Liver (tissue), 9 donors: Measurements from ENCODE around the gene NYAP2. TPM values are rescaled to one million over a fixed set of nuclear protein-coding genes. Genes with fewer than 3 reads are reported as not detected.

ENCODE experiments used
- DNase-seq: peaks from one replicate; pipeline ENCODE4 v3.0.0-alpha.2; 2017; ENCODE audit warnings: low spot score
- H3K27ac ChIP-seq, 2 donors: one replicate each; pipeline ENCODE4 v1.7.0; 2013; ENCODE audit warnings: inconsistent platforms in 2 of 2, low read length in 2 of 2, control low read depth in 1 of 2, low read depth in 1 of 2, mild to moderate bottlenecking in 1 of 2
- H3K27me3 ChIP-seq, 4 donors: one replicate each; pipeline versions ENCODE4 v1.6.1 to v1.7.0; 2013; ENCODE audit warnings: low read length in 3 of 4, inconsistent platforms in 1 of 4, mild to moderate bottlenecking in 1 of 4, moderate library complexity in 1 of 4; ENCODE audit not compliant: control insufficient read depth in 4 of 4, insufficient read depth in 4 of 4
- H3K36me3 ChIP-seq, 4 donors: one replicate each; pipeline versions ENCODE4 v1.6.1 to v1.7.0; 2013; ENCODE audit warnings: low read length in 3 of 4, mild to moderate bottlenecking in 3 of 4, low read depth in 1 of 4, moderate library complexity in 1 of 4; ENCODE audit not compliant: control insufficient read depth in 4 of 4, insufficient read depth in 3 of 4
- H3K4me1 ChIP-seq, 4 donors: one replicate each; pipeline versions ENCODE4 v1.6.1 to v1.7.0; 2013; ENCODE audit warnings: low read length in 3 of 4, mild to moderate bottlenecking in 3 of 4, moderate library complexity in 1 of 4; ENCODE audit not compliant: control insufficient read depth in 4 of 4, insufficient read depth in 4 of 4
- H3K4me3 ChIP-seq, 3 donors: one replicate each; pipeline versions ENCODE4 v1.6.1 to v1.7.0; 2013; ENCODE audit warnings: low read length in 3 of 3, control low read depth in 1 of 3, low read depth in 1 of 3, mild to moderate bottlenecking in 1 of 3
- H3K9ac ChIP-seq, 2 donors: one replicate each; pipeline ENCODE4 v1.7.0; 2013; ENCODE audit warnings: low read length in 2 of 2, mild to moderate bottlenecking in 2 of 2, moderate library complexity in 2 of 2, control low read depth in 1 of 2, low read depth in 1 of 2
- H3K9me3 ChIP-seq, 4 donors: one replicate each; pipeline versions ENCODE4 v1.6.1 to v1.7.0; 2013; ENCODE audit warnings: low read length in 3 of 4; ENCODE audit not compliant: control insufficient read depth in 4 of 4
- EGR1 ChIP-seq, 2 donors: IDR thresholded peaks; 2 replicates each; pipeline ENCODE4 v1.6.1; 2016 to 2018; ENCODE audit warnings: antibody characterized with exemption in 2 of 2, low read depth in 2 of 2
- FOXA1 ChIP-seq: IDR thresholded peaks from 2 replicates; pipeline ENCODE4 v1.6.1; 2016; ENCODE audit warnings: antibody characterized with exemption
- GABPA ChIP-seq, 2 donors: IDR thresholded peaks in 1 of 2; conservative IDR thresholded peaks in 1 of 2; 2 replicates each; pipeline ENCODE4 v1.6.1; 2016; ENCODE audit warnings: antibody characterized with exemption in 2 of 2, mild to moderate bottlenecking in 1 of 2, moderate library complexity in 1 of 2
- HNF4A ChIP-seq, 2 donors: conservative IDR thresholded peaks; 2 replicates each; pipeline ENCODE4 v1.6.1; 2016; ENCODE audit warnings: antibody characterized with exemption in 2 of 2, mild to moderate bottlenecking in 2 of 2
- HNF4G ChIP-seq: IDR thresholded peaks from 2 replicates; pipeline ENCODE4 v1.6.1; 2016; ENCODE audit warnings: antibody characterized with exemption
- JUND ChIP-seq, 2 donors: IDR thresholded peaks; 2 replicates each; pipeline ENCODE4 v1.6.1; 2016; ENCODE audit warnings: antibody characterized with exemption in 2 of 2
- RAD21 ChIP-seq, 2 donors: IDR thresholded peaks; 2 replicates each; pipeline ENCODE4 v1.6.1; 2016; ENCODE audit warnings: antibody characterized with exemption in 2 of 2, mild to moderate bottlenecking in 2 of 2
- RXRA ChIP-seq, 2 donors: IDR thresholded peaks; 2 replicates each; pipeline ENCODE4 v1.6.1; 2017 to 2018; ENCODE audit warnings: antibody characterized with exemption in 2 of 2, mild to moderate bottlenecking in 1 of 2
- SP1 ChIP-seq: IDR thresholded peaks from 2 replicates; pipeline ENCODE4 v1.6.1; 2018; ENCODE audit warnings: antibody characterized with exemption, mild to moderate bottlenecking
- TAF1 ChIP-seq: conservative IDR thresholded peaks from 2 replicates; pipeline ENCODE4 v1.6.1; 2016; ENCODE audit warnings: antibody characterized with exemption, mild to moderate bottlenecking
- WGBS: extraction: QIAGEN DNeasy Blood & Tissue Kit; methylation state at CpG from one replicate; pipeline ENCODE4 v1.1.7; 2013; 5-methylcytosine and 5-hydroxymethylcytosine counted together
- polyA plus RNA-seq, 2 donors: library from polyadenylated mRNA; stranded (reverse) in 1 of 2; unstranded in 1 of 2; fragments of 200-250 nt in 1 of 2; fragments of >200 nt in 1 of 2; fragmentation: Nextera tagmentation in 1 of 2; extraction: Ambion mirVana in 1 of 2; gene quantifications; one replicate each; pipeline versions ENCODE4 v1.2.1 to v1.2.3, GENCODE V29; 2013 to 2015
- total RNA-seq, 2 donors: library from RNA; depleted of rRNA; stranded (reverse); fragments of >200 nt; gene quantifications; one replicate each; pipeline ENCODE4 v1.2.3, GENCODE V29; 2014
- TF ChIP-seq, protein P1 (sequence below): fragments of 150-350 bp; IDR thresholded peaks from 2 replicates; pipeline ENCODE4 v1.5.1; 2017; ENCODE audit warnings: improper control_type of control experiment, low read depth, low read length; ENCODE audit not compliant: missing input control
- TF ChIP-seq, protein P2 (sequence below): IDR thresholded peaks from 2 replicates; pipeline ENCODE4 v1.6.1; 2016; ENCODE audit warnings: antibody characterized with exemption
- TF ChIP-seq, protein P3 (sequence below): IDR thresholded peaks from 2 replicates; pipeline ENCODE4 v1.6.1; 2016; ENCODE audit warnings: antibody characterized with exemption, mild to moderate bottlenecking
- TF ChIP-seq, protein P4 (sequence below): IDR thresholded peaks from 2 replicates; pipeline ENCODE4 v1.6.1; 2016; ENCODE audit warnings: antibody characterized with exemption
- donor health status: healthy.
- donor health status: healthy.
- donor health status: healthy.
- donor health status: healthy.
- donor health status: healthy.

Gene NYAP2
- total and polyA plus RNA-seq, 4 donors: not detected

DNA sequence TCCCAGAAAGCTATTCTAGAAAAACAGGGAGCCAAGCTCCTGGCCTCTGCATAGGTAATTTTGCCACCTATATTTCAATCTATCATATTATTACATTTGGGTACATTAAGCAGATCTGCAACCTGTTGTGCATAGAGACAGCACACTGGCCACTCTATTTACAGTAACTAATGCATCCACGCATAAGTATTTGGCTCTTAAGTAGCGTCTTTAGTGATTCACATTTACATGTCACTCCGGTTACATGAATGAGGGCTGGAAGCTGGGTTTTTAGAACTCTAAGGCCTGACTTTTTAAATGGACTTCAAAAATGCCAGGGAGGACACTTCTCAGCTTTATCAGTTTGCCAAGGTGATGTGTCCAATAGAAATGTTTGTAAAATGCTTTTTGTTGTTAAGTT, 97.7 kb downstream of the NYAP2 start (continued):
- TF ChIP-seq, protein P1, sequence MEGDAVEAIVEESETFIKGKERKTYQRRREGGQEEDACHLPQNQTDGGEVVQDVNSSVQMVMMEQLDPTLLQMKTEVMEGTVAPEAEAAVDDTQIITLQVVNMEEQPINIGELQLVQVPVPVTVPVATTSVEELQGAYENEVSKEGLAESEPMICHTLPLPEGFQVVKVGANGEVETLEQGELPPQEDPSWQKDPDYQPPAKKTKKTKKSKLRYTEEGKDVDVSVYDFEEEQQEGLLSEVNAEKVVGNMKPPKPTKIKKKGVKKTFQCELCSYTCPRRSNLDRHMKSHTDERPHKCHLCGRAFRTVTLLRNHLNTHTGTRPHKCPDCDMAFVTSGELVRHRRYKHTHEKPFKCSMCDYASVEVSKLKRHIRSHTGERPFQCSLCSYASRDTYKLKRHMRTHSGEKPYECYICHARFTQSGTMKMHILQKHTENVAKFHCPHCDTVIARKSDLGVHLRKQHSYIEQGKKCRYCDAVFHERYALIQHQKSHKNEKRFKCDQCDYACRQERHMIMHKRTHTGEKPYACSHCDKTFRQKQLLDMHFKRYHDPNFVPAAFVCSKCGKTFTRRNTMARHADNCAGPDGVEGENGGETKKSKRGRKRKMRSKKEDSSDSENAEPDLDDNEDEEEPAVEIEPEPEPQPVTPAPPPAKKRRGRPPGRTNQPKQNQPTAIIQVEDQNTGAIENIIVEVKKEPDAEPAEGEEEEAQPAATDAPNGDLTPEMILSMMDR: no peak
- TF ChIP-seq HNF4A (conservative IDR thresholded peaks at IDR 0.05): no peak

DNA sequence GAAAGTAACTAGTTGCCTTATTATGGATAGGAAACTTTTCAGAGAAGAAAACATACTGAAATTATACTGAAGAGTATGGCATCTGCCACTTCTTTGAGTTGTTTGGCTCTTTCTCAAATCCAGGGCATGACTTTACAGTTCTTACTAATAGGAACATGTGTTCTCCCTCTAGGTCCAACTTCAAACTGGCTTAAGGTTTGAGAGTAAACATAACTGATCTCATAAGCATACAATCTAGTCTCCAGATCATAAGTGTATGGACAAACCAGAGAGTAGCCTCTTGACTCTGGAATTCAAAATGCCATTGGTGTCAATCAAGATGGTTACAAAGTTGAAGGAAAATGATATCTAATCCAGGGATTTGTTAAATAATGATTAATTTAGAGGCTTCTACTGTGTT, 101.5 kb downstream of the NYAP2 start:
- no peak overlapping the region for H3K27ac ChIP-seq
- no peak for TF ChIP-seq FOXA1
- no peak for TF ChIP-seq RAD21 (IDR thresholded peaks at IDR 0.05)
- TF ChIP-seq GABPA (IDR thresholded peaks at IDR 0.05 in 1 of 2, conservative IDR thresholded peaks at IDR 0.05 in 1 of 2): no peak
- no peaks in the 10 kb centered on the region for H3K4me1 ChIP-seq
- H3K9ac ChIP-seq: no peak overlapping the region
- no peak overlapping the region for H3K4me3 ChIP-seq
- no peaks in the 10 kb centered on the region for H3K36me3 ChIP-seq
- H3K27me3 ChIP-seq: peaks cover 0 to 4% (median 0%) of the 10 kb centered on the region in 4 donors
- no peak for DNase-seq
- no peaks in the 10 kb centered on the region for H3K9me3 ChIP-seq

DNA sequence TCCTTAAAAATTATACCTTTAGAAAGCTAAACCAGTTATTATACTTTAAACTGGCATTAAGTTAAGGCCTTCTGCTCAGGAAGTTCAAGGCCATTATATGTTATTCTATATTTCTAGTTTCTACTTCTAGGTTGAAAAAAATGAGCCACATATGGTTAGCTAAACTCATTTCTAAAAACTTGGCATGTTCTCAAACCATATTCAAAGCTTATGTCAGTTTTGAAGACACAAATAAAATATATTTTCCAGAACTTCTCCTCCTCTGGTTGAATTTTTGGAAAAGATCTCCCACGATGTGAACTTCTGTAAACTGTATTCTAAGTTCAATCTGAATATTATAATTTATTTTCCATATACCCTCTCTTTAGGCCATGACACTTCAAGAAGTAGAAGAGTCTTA, 103.5 kb downstream of the NYAP2 start:
- Histone ChIP-seq H3K4me3 (no peak overlapping the region), H3K4me1 (no peaks in the 10 kb centered on the region), H3K27ac (no peak overlapping the region), H3K36me3 (no peaks in the 10 kb centered on the region), H3K9me3 (no peaks in the 10 kb centered on the region), H3K9ac (no peak overlapping the region), H3K27me3 (peaks cover 0 to 4% (median 0%) of the 10 kb centered on the region in 4 donors)
- DNase-seq: no peak
- TF ChIP-seq, protein P2, sequence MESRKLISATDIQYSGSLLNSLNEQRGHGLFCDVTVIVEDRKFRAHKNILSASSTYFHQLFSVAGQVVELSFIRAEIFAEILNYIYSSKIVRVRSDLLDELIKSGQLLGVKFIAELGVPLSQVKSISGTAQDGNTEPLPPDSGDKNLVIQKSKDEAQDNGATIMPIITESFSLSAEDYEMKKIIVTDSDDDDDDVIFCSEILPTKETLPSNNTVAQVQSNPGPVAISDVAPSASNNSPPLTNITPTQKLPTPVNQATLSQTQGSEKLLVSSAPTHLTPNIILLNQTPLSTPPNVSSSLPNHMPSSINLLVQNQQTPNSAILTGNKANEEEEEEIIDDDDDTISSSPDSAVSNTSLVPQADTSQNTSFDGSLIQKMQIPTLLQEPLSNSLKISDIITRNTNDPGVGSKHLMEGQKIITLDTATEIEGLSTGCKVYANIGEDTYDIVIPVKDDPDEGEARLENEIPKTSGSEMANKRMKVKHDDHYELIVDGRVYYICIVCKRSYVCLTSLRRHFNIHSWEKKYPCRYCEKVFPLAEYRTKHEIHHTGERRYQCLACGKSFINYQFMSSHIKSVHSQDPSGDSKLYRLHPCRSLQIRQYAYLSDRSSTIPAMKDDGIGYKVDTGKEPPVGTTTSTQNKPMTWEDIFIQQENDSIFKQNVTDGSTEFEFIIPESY: no peak
- WGBS: 68% methylated on average over 1 of the region's 1 CpG

DNA sequence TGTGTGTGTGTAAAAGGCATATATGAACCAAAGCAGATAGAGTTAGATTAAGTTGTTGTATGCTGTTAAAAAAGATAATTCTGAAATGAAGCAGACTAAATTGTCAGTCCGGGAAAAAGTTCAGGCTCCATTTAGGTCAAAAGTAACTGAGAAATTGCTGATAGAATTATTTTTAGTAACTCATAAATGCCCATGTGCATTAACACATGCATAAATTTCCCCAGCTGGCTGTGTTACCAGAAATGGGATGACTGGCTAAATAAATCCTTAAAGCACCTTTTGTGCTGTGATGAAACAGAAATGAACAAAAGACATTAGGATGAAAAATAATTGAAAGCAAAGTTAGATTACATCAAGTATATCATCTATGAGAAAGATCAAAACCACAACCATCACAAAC, 111.3 kb downstream of the NYAP2 start:
- no peak for DNase-seq
- Histone ChIP-seq H3K27me3 (peaks cover 0 to 3% (median 0%) of the 10 kb centered on the region in 4 donors), H3K9ac (no peak overlapping the region), H3K4me3 (no peak overlapping the region), H3K27ac (no peak overlapping the region), H3K9me3 (no peaks in the 10 kb centered on the region), H3K4me1 (no peaks in the 10 kb centered on the region), H3K36me3 (no peaks in the 10 kb centered on the region)
- 70% methylated on average over 1 of the region's 1 CpG for WGBS
- TF ChIP-seq, protein P3, sequence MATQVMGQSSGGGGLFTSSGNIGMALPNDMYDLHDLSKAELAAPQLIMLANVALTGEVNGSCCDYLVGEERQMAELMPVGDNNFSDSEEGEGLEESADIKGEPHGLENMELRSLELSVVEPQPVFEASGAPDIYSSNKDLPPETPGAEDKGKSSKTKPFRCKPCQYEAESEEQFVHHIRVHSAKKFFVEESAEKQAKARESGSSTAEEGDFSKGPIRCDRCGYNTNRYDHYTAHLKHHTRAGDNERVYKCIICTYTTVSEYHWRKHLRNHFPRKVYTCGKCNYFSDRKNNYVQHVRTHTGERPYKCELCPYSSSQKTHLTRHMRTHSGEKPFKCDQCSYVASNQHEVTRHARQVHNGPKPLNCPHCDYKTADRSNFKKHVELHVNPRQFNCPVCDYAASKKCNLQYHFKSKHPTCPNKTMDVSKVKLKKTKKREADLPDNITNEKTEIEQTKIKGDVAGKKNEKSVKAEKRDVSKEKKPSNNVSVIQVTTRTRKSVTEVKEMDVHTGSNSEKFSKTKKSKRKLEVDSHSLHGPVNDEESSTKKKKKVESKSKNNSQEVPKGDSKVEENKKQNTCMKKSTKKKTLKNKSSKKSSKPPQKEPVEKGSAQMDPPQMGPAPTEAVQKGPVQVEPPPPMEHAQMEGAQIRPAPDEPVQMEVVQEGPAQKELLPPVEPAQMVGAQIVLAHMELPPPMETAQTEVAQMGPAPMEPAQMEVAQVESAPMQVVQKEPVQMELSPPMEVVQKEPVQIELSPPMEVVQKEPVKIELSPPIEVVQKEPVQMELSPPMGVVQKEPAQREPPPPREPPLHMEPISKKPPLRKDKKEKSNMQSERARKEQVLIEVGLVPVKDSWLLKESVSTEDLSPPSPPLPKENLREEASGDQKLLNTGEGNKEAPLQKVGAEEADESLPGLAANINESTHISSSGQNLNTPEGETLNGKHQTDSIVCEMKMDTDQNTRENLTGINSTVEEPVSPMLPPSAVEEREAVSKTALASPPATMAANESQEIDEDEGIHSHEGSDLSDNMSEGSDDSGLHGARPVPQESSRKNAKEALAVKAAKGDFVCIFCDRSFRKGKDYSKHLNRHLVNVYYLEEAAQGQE: no peak
- TF ChIP-seq GABPA (IDR thresholded peaks at IDR 0.05 in 1 of 2, conservative IDR thresholded peaks at IDR 0.05 in 1 of 2) (no peak), SP1 (no peak), EGR1 (IDR thresholded peaks at IDR 0.05; ENCODE audit: low read depth in 2 of 2) (no peak), JUND (IDR thresholded peaks at IDR 0.05) (no peak), TAF1 (no peak), RXRA (IDR thresholded peaks at IDR 0.05) (no peak), HNF4G (no peak)
- TF ChIP-seq, protein P4, sequence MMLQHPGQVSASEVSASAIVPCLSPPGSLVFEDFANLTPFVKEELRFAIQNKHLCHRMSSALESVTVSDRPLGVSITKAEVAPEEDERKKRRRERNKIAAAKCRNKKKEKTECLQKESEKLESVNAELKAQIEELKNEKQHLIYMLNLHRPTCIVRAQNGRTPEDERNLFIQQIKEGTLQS: no peak
- TF ChIP-seq, protein P1: no peak
- TF ChIP-seq, protein P2: no peak
